ENCODE results near the gene ELF4.

Gene ELF4

GRCh38 chrX:130103605-130104004 is 6.7 kb downstream of the ELF4 start:
- H3K4me3 ChIP-seq (ENCODE audit: low read depth, low read length), result no peak overlapping the region
- TF ChIP-seq MAX (IDR thresholded peaks at IDR 0.05; ENCODE audit: low read depth, low read length) (no peak), CTCF (IDR thresholded peaks at IDR 0.05; ENCODE audit: low read depth, low read length) (no peak), POLR2A (IDR thresholded peaks at IDR 0.05; ENCODE audit: extremely low read depth, insufficient read length) (no peak), MYC (IDR thresholded peaks at IDR 0.05; ENCODE audit: low read depth, low read length) (no peak)
- no peak for DNase-seq (ENCODE audit: low read depth)

GRCh38 chrX:130100180-130100579 is 10.1 kb downstream of the ELF4 start:
- H3K4me3 ChIP-seq (ENCODE audit: low read depth, low read length), result no peak overlapping the region
- DNase-seq (ENCODE audit: low read depth), result no peak
- no peak for TF ChIP-seq MAX (IDR thresholded peaks at IDR 0.05; ENCODE audit: low read depth, low read length)
- no peak for TF ChIP-seq CTCF (IDR thresholded peaks at IDR 0.05; ENCODE audit: low read depth, low read length)
- no peak for TF ChIP-seq POLR2A (IDR thresholded peaks at IDR 0.05; ENCODE audit: extremely low read depth, insufficient read length)
- no peak for TF ChIP-seq MYC (IDR thresholded peaks at IDR 0.05; ENCODE audit: low read depth, low read length)

- TF ChIP-seq MYC (IDR thresholded peaks at IDR 0.05; ENCODE audit: low read depth, low read length) (no peak), MAX (IDR thresholded peaks at IDR 0.05; ENCODE audit: low read depth, low read length) (no peak), POLR2A (IDR thresholded peaks at IDR 0.05; ENCODE audit: extremely low read depth, insufficient read length) (no peak), CTCF (IDR thresholded peaks at IDR 0.05; ENCODE audit: low read depth, low read length) (no peak)
- H3K4me3 ChIP-seq (ENCODE audit: low read depth, low read length), result no peak overlapping the region
- no peak for DNase-seq (ENCODE audit: low read depth)
Measured at GRCh38 chrX:130098210-130098552, 12.1 kb downstream of the ELF4 start.

GRCh38 chrX:130097507-130098209 is 12.6 kb downstream of the ELF4 start:
- peak; percentile 80 for DNase-seq (ENCODE audit: low read depth)
- TF ChIP-seq MYC (IDR thresholded peaks at IDR 0.05; ENCODE audit: low read depth, low read length), result no peak
- no peak for TF ChIP-seq CTCF (IDR thresholded peaks at IDR 0.05; ENCODE audit: low read depth, low read length)
- no peak for TF ChIP-seq MAX (IDR thresholded peaks at IDR 0.05; ENCODE audit: low read depth, low read length)
- TF ChIP-seq POLR2A (IDR thresholded peaks at IDR 0.05; ENCODE audit: extremely low read depth, insufficient read length), result no peak
- H3K4me3 ChIP-seq (ENCODE audit: low read depth, low read length), result no peak overlapping the region

- DNase-seq (ENCODE audit: low read depth), result no peak
- no peak for TF ChIP-seq CTCF (IDR thresholded peaks at IDR 0.05; ENCODE audit: low read depth, low read length)
- no peak for TF ChIP-seq MAX (IDR thresholded peaks at IDR 0.05; ENCODE audit: low read depth, low read length)
- TF ChIP-seq MYC (IDR thresholded peaks at IDR 0.05; ENCODE audit: low read depth, low read length), result no peak
- no peak for TF ChIP-seq POLR2A (IDR thresholded peaks at IDR 0.05; ENCODE audit: extremely low read depth, insufficient read length)
- no peak overlapping the region for H3K4me3 ChIP-seq (ENCODE audit: low read depth, low read length)
Measured at GRCh38 chrX:130095249-130096030, 14.9 kb downstream of the ELF4 start.

Measured in NB4 (cell line).